GM12875 (cell line): ENCODE results near the gene UGT1A5.

Experiments
- H3K4me3 ChIP-seq: one replicate; pipeline ENCODE4 v1.5.1; 2011; ENCODE audit warnings: low read depth, low read length, control low read depth
- TF ChIP-seq, protein P1 (sequence below): IDR thresholded peaks from 2 replicates; pipeline ENCODE4 v1.5.1; 2011; ENCODE audit warnings: low read depth, mild to moderate bottlenecking, control low read depth, inconsistent platforms, low read length, moderate library complexity, borderline replicate concordance; ENCODE audit not compliant: insufficient read depth

Gene UGT1A5

DNA sequence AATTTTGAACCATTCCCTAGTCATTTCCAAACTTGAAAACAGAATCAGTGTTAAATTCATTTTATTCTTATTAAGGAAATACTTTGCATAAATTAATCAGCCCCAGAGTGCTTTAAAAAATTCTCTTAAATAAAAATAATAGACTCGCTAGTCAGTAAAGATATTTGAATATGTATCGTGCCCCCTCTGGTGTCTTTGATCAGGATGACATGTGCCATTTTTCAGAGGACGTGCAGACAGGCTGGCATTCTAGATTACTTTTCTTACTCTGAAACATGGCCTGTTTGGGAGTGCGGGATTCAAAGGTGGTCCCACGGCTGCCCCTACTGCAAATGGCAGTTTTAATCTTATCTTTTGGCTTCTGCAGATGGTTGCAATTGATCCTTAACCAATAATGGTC, 59.9 kb downstream of the UGT1A5 start:
- H3K4me3 ChIP-seq = no peak overlapping the region
- TF ChIP-seq, protein P1, sequence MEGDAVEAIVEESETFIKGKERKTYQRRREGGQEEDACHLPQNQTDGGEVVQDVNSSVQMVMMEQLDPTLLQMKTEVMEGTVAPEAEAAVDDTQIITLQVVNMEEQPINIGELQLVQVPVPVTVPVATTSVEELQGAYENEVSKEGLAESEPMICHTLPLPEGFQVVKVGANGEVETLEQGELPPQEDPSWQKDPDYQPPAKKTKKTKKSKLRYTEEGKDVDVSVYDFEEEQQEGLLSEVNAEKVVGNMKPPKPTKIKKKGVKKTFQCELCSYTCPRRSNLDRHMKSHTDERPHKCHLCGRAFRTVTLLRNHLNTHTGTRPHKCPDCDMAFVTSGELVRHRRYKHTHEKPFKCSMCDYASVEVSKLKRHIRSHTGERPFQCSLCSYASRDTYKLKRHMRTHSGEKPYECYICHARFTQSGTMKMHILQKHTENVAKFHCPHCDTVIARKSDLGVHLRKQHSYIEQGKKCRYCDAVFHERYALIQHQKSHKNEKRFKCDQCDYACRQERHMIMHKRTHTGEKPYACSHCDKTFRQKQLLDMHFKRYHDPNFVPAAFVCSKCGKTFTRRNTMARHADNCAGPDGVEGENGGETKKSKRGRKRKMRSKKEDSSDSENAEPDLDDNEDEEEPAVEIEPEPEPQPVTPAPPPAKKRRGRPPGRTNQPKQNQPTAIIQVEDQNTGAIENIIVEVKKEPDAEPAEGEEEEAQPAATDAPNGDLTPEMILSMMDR = no peak

DNA sequence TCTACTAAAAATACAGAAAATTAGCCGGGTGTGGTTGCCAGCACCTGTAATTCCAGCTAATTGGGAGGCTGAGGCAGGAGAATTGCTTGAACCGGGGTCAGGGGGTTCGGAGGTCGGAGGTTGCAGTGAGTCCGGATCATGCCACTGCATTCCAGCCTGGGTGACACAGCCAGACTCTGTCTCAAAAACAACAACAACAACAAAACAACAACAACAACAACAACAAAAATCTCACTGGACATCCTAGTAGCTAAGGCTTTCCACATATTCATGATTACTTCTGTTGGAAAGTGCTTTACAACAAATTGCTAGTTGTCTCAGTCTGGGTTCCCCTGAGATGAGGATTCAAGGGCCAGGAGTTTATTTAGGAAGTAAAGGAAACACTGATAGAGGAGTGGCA, 61.1 kb downstream of the UGT1A5 start:
- TF ChIP-seq, protein P1 = no peak
- no peak overlapping the region for H3K4me3 ChIP-seq

DNA sequence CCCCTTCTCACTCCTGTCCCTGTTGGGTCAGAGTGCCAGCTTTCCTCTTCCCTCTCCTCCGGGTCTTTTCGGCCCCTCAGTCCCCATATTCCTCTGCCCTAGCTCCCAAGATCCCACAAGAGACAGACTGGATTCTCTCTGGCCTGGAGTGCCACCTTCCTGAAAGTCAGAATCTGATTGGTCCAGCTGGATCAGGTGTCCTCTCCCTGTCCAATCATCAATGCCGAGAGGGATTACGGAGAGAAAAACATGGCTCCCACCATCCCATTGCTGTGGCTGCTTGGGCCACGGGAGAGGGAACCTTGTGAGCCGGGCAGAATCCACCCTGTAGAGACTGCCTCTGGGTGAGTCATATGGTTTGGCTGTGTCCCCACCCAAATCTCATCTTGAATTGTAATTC, 62.7 kb downstream of the UGT1A5 start:
- TF ChIP-seq, protein P1 = no peak

DNA sequence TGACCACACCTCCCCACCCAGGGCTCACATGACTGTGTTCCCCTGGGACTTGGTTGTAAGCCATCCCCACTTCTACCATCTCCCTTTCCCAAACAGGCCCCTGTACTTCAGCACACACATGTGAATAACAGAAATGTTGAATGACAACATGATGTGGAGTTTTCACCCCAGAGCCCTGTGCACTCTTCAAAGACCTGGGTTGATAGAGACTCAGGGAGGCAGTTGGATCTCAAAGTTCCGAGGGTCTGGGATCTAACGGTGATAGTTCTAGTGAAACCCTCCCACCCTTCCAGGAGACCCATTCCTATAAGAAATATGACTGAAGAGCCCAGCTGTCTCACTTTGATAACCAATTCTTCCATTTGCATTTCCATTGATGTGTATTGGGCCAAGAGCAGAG, 65.3 kb downstream of the UGT1A5 start, which contains the start of gene MROH2A:
MROH2A (plus strand) TSS at position 301 of the 400 bp plus-strand sequence. CDS start 1,029 bp downstream, outside the sequence.
- no peak within 1 kb of the TSS for H3K4me3 ChIP-seq
- TF ChIP-seq, protein P1 = no peak

More for the DNA sequence above, 62.7 kb downstream of the UGT1A5 start:
- no peak overlapping the region for H3K4me3 ChIP-seq

- no peak overlapping the region for H3K4me3 ChIP-seq
- TF ChIP-seq, protein P1 = no peak
Measured at GRCh38 chr2:233779722-233780121, 67.0 kb downstream of the UGT1A5 start.

GRCh38 chr2:233780771-233781170, 68.1 kb downstream of the UGT1A5 start:
- no peak overlapping the region for H3K4me3 ChIP-seq
- TF ChIP-seq, protein P1 = no peak

DNA sequence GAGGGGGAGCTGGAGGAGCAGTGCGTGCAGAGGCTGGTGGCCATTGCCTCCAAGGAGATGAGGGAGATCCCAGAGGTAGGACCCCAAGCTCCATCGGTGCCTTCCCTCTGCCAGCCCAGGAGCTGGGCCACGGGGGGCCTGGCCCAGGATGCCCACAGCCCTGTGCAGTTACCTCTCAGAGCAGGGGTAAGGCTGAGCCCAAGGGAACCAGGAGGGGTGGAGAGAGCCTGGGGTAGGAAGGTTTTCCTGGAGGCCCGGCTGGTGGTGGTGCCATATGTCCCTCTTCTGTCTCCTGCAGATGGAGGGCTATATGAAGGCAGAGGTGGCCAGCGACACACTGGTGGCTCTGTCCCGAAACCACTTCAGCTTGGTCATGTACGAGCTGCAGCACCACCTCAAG, 76.8 kb downstream of the UGT1A5 start:
- H3K4me3 ChIP-seq = no peak overlapping the region
- TF ChIP-seq, protein P1 = no peak
